Prostate gland (tissue), 2 donors: Measurements from ENCODE around the gene MMS19.

Experiments used
- CTCF ChIP-seq, 4 experiments: fragments of 200-600 bp in 2 of 4; fragments of 450-650 bp in 2 of 4; sonication (generic) in 2 of 4; IDR thresholded peaks; 1 replicate in 3 of 4; 2 replicates in 1 of 4; pipeline ENCODE4 v1.5.1; 2016 to 2019; ENCODE audit warnings: antibody characterized with exemption in 4 of 4, mild to moderate bottlenecking in 2 of 4, moderate library complexity in 2 of 4
- POLR2A ChIP-seq: fragments of 450-650 bp; IDR thresholded peaks from one replicate; pipeline ENCODE4 v1.6.1; 2016; ENCODE audit warnings: antibody characterized with exemption, mild to moderate bottlenecking

GRCh38 chr10:97411406-97411805 lies 86.8 kb downstream of the MMS19 start:
- TF ChIP-seq CTCF (IDR thresholded peaks at IDR 0.05) = no peak
- TF ChIP-seq POLR2A = no peak
